ENCODE data around the gene CIDEB.

DNA sequence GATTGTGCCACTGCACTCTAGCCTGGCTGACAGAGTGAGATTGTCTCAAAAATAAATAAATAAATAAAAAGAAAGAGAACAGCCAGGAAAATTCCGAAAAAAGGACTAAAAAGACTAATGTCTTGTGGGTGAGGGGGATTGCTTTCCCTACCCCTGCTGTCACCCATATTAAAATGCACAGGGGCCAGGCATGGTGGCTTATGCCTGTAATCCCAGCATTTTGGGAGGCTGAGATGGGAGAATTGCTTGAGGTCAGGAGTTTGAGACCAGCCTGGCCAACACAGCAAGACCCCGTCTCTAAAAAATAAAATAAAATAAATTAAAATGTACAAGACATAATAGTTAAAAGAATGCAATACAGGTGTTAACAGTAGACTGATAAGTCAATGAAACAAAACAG is 14.3 kb downstream of the CIDEB start:
- TF ChIP-seq JUND (IDR thresholded peaks at IDR 0.05) (no peak), EZH2 (IDR thresholded peaks at IDR 0.05) (no peak), POLR2A (IDR thresholded peaks at IDR 0.05; ENCODE audit: borderline replicate concordance, extremely low read depth, insufficient read depth, insufficient read length) (no peak), YY1 (IDR thresholded peaks at IDR 0.05; ENCODE audit: extremely low read depth, insufficient replicate concordance, low read depth, low read length) (no peak), TCF7L2 (IDR thresholded peaks at IDR 0.05; ENCODE audit: borderline replicate concordance, extremely low read depth, insufficient read depth, insufficient read length) (no peak)
- TF ChIP-seq, protein P1, sequence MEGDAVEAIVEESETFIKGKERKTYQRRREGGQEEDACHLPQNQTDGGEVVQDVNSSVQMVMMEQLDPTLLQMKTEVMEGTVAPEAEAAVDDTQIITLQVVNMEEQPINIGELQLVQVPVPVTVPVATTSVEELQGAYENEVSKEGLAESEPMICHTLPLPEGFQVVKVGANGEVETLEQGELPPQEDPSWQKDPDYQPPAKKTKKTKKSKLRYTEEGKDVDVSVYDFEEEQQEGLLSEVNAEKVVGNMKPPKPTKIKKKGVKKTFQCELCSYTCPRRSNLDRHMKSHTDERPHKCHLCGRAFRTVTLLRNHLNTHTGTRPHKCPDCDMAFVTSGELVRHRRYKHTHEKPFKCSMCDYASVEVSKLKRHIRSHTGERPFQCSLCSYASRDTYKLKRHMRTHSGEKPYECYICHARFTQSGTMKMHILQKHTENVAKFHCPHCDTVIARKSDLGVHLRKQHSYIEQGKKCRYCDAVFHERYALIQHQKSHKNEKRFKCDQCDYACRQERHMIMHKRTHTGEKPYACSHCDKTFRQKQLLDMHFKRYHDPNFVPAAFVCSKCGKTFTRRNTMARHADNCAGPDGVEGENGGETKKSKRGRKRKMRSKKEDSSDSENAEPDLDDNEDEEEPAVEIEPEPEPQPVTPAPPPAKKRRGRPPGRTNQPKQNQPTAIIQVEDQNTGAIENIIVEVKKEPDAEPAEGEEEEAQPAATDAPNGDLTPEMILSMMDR (IDR thresholded peaks at IDR 0.05 in 2 of 3, conservative IDR thresholded peaks at IDR 0.05 in 1 of 3; ENCODE audit: borderline replicate concordance in 1 of 3, insufficient read depth in 1 of 3, low read depth in 2 of 3, low read length in 2 of 3), result no peak
- TF ChIP-seq, protein P2, sequence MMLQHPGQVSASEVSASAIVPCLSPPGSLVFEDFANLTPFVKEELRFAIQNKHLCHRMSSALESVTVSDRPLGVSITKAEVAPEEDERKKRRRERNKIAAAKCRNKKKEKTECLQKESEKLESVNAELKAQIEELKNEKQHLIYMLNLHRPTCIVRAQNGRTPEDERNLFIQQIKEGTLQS (IDR thresholded peaks at IDR 0.05), result no peak

Data from HCT116 (cell line).